HepG2 (cell line): ENCODE data around the gene CDK1. TPM values are rescaled to one million over a fixed set of nuclear protein-coding genes. Genes with fewer than 3 reads are reported as not detected.

Experiments
- CHD2 ChIP-seq: IDR thresholded peaks from 2 replicates; pipeline ENCODE4 v1.6.1; 2011; ENCODE audit warnings: low read depth, low read length, improper control_type of control experiment
- NR2C2 ChIP-seq: sonication (generic); formaldehyde crosslinking; IDR thresholded peaks from 2 replicates; pipeline ENCODE4 v1.4.0; 2020; ENCODE audit warnings: missing genetic modification reagents, mild to moderate bottlenecking, moderate library complexity, borderline replicate concordance
- RBM22 ChIP-seq: fragments of 200-400 bp; formaldehyde crosslinking; optimal IDR thresholded peaks from 2 replicates; pipeline ENCODE3; 2017; ENCODE audit warnings: mild to moderate bottlenecking, low read length, moderate library complexity
- REXO4 ChIP-seq: sonication (generic); formaldehyde crosslinking; IDR thresholded peaks from 2 replicates; pipeline ENCODE4 v1.8.0; 2022; ENCODE audit warnings: missing genetic modification reagents, mild to moderate bottlenecking, borderline replicate concordance
- SMARCE1 ChIP-seq: fragments of 450-650 bp; IDR thresholded peaks from 2 replicates; pipeline ENCODE4 v1.6.1; 2017; ENCODE audit warnings: borderline replicate concordance
- SRSF9 ChIP-seq: fragments of 200-400 bp; formaldehyde crosslinking; IDR thresholded peaks from 2 replicates; pipeline ENCODE4 v1.6.1; 2018; ENCODE audit warnings: borderline replicate concordance, mild to moderate bottlenecking, low read depth, low read length; ENCODE audit not compliant: insufficient read depth, poor library complexity, severe bottlenecking
- TMF1 ChIP-seq: sonication (generic); formaldehyde crosslinking; IDR thresholded peaks from 2 replicates; pipeline ENCODE4 v1.8.1; 2022; ENCODE audit warnings: low read depth, missing genetic modification reagents
- U2AF1 ChIP-seq: fragments of 200-400 bp; formaldehyde crosslinking; optimal IDR thresholded peaks from 2 replicates; pipeline ENCODE3; 2017; ENCODE audit warnings: mild to moderate bottlenecking, low read depth, low read length
- YEATS4 ChIP-seq: sonication (generic); formaldehyde crosslinking; IDR thresholded peaks from 2 replicates; pipeline ENCODE4 v1.4.0; 2020; ENCODE audit warnings: missing genetic modification reagents, borderline replicate concordance
- ZNF253 ChIP-seq: sonication (generic); formaldehyde crosslinking; IDR thresholded peaks from 2 replicates; pipeline ENCODE4 v1.8.0; 2022; ENCODE audit warnings: mild to moderate bottlenecking, missing genetic modification reagents, borderline replicate concordance
- ZNF260 ChIP-seq: sonication (generic); formaldehyde crosslinking; IDR thresholded peaks from 2 replicates; pipeline ENCODE4 v1.4.0; 2020; ENCODE audit warnings: missing genetic modification reagents, low read depth, mild to moderate bottlenecking, borderline replicate concordance
- polyA plus RNA-seq, 8 experiments: library from polyadenylated mRNA; depleted of rRNA in 3 of 8; stranded (reverse) in 7 of 8; unstranded in 1 of 8; fragments of >200 nt; fragmentation: Illumina TruSeq in 4 of 8; extraction: Trizol in 4 of 8; gene quantifications; 2 replicates each; pipeline versions ENCODE4 v1.2.1 to v1.2.3, GENCODE V29; 2011 to 2016; ENCODE audit warnings: low read depth in 4 of 8, missing spikeins in 1 of 8, mixed read lengths in 1 of 8; ENCODE audit not compliant: insufficient read depth in 1 of 8
- total RNA-seq, 5 experiments: library from RNA; depleted of rRNA; stranded (reverse); fragments of >200 nt; fragmentation: Illumina TruSeq; extraction: Trizol; gene quantifications; 2 replicates each; pipeline ENCODE4 v1.2.3, GENCODE V29; 2016; ENCODE audit warnings: low read depth in 1 of 5
- TF ChIP-seq, protein P1 (sequence below): sonication (generic); formaldehyde crosslinking; IDR thresholded peaks from 2 replicates; pipeline ENCODE4 v1.4.0; 2020; ENCODE audit warnings: missing genetic modification reagents
- TF ChIP-seq, protein P2 (sequence below): IDR thresholded peaks from 2 replicates; pipeline ENCODE4 v1.6.1; 2012; ENCODE audit warnings: low read length, improper control_type of control experiment
- TF ChIP-seq, protein P3 (sequence below): sonication (generic); formaldehyde crosslinking; IDR thresholded peaks from 2 replicates; pipeline ENCODE4 v1.8.0; 2022; ENCODE audit warnings: missing genetic modification reagents, mild to moderate bottlenecking, moderate library complexity, borderline replicate concordance
- TF ChIP-seq, protein P4 (sequence below): sonication (generic); formaldehyde crosslinking; IDR thresholded peaks from 2 replicates; pipeline ENCODE4 v1.4.0; 2020; ENCODE audit warnings: missing genetic modification reagents

The CDK1 gene
- total and polyA plus RNA-seq, 2 of the 13 experiments (the other 11 are each of a cell fraction or from before 2014, with no cell fraction given): 42.6 to 132 TPM

DNA sequence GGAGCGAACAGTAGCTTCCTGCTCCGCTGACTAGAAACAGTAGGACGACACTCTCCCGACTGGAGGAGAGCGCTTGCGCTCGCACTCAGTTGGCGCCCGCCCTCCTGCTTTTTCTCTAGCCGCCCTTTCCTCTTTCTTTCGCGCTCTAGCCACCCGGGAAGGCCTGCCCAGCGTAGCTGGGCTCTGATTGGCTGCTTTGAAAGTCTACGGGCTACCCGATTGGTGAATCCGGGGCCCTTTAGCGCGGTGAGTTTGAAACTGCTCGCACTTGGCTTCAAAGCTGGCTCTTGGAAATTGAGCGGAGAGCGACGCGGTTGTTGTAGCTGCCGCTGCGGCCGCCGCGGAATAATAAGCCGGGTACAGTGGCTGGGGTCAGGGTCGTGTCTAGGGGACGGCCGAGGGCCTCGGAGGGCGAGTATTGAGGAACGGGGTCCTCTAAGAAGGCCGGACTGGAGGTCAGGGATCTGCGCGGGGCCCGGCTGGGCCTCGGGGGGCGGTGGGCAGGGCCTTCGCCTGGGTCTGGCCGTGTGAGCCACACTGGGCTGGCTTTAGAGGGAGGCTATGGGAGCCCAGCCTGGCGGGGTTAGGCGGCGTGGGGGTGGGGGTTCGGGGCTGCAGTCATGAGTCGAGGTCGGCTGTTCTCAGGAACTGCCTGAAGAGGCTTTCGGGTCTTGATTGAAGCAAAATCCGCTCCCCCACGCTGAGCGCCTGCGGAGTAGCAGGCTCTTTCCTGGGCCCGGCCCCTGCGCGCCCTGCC is at the start of gene CDK1 (continued):
- TF ChIP-seq, protein P1, sequence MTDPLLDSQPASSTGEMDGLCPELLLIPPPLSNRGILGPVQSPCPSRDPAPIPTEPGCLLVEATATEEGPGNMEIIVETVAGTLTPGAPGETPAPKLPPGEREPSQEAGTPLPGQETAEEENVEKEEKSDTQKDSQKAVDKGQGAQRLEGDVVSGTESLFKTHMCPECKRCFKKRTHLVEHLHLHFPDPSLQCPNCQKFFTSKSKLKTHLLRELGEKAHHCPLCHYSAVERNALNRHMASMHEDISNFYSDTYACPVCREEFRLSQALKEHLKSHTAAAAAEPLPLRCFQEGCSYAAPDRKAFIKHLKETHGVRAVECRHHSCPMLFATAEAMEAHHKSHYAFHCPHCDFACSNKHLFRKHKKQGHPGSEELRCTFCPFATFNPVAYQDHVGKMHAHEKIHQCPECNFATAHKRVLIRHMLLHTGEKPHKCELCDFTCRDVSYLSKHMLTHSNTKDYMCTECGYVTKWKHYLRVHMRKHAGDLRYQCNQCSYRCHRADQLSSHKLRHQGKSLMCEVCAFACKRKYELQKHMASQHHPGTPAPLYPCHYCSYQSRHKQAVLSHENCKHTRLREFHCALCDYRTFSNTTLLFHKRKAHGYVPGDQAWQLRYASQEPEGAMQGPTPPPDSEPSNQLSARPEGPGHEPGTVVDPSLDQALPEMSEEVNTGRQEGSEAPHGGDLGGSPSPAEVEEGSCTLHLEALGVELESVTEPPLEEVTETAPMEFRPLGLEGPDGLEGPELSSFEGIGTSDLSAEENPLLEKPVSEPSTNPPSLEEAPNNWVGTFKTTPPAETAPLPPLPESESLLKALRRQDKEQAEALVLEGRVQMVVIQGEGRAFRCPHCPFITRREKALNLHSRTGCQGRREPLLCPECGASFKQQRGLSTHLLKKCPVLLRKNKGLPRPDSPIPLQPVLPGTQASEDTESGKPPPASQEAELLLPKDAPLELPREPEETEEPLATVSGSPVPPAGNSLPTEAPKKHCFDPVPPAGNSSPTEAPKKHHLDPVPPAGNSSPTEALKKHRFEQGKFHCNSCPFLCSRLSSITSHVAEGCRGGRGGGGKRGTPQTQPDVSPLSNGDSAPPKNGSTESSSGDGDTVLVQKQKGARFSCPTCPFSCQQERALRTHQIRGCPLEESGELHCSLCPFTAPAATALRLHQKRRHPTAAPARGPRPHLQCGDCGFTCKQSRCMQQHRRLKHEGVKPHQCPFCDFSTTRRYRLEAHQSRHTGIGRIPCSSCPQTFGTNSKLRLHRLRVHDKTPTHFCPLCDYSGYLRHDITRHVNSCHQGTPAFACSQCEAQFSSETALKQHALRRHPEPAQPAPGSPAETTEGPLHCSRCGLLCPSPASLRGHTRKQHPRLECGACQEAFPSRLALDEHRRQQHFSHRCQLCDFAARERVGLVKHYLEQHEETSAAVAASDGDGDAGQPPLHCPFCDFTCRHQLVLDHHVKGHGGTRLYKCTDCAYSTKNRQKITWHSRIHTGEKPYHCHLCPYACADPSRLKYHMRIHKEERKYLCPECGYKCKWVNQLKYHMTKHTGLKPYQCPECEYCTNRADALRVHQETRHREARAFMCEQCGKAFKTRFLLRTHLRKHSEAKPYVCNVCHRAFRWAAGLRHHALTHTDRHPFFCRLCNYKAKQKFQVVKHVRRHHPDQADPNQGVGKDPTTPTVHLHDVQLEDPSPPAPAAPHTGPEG: peak; percentile 100
- TF ChIP-seq, protein P2, sequence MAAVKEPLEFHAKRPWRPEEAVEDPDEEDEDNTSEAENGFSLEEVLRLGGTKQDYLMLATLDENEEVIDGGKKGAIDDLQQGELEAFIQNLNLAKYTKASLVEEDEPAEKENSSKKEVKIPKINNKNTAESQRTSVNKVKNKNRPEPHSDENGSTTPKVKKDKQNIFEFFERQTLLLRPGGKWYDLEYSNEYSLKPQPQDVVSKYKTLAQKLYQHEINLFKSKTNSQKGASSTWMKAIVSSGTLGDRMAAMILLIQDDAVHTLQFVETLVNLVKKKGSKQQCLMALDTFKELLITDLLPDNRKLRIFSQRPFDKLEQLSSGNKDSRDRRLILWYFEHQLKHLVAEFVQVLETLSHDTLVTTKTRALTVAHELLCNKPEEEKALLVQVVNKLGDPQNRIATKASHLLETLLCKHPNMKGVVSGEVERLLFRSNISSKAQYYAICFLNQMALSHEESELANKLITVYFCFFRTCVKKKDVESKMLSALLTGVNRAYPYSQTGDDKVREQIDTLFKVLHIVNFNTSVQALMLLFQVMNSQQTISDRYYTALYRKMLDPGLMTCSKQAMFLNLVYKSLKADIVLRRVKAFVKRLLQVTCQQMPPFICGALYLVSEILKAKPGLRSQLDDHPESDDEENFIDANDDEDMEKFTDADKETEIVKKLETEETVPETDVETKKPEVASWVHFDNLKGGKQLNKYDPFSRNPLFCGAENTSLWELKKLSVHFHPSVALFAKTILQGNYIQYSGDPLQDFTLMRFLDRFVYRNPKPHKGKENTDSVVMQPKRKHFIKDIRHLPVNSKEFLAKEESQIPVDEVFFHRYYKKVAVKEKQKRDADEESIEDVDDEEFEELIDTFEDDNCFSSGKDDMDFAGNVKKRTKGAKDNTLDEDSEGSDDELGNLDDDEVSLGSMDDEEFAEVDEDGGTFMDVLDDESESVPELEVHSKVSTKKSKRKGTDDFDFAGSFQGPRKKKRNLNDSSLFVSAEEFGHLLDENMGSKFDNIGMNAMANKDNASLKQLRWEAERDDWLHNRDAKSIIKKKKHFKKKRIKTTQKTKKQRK: no peak
- TF ChIP-seq, protein P3, sequence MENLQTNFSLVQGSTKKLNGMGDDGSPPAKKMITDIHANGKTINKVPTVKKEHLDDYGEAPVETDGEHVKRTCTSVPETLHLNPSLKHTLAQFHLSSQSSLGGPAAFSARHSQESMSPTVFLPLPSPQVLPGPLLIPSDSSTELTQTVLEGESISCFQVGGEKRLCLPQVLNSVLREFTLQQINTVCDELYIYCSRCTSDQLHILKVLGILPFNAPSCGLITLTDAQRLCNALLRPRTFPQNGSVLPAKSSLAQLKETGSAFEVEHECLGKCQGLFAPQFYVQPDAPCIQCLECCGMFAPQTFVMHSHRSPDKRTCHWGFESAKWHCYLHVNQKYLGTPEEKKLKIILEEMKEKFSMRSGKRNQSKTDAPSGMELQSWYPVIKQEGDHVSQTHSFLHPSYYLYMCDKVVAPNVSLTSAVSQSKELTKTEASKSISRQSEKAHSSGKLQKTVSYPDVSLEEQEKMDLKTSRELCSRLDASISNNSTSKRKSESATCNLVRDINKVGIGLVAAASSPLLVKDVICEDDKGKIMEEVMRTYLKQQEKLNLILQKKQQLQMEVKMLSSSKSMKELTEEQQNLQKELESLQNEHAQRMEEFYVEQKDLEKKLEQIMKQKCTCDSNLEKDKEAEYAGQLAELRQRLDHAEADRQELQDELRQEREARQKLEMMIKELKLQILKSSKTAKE (CRISPR knock-in tag): no peak
- no peak for TF ChIP-seq RBM22
- TF ChIP-seq U2AF1: no peak
- TF ChIP-seq NR2C2 (CRISPR knock-in tag): 0 out of 2 replicates have a peak, but pooled peaks have one; percentile 21
- TF ChIP-seq YEATS4: peak; percentile 65; the same call in 1 of the 2 replicates
- peak; percentile 88; the same call in 1 of the 2 replicates for TF ChIP-seq ZNF253 (CRISPR knock-in tag)
- TF ChIP-seq ZNF260 (CRISPR knock-in tag): no peak
- no peak for TF ChIP-seq SMARCE1
- TF ChIP-seq SRSF9: no peak
- TF ChIP-seq, protein P4, sequence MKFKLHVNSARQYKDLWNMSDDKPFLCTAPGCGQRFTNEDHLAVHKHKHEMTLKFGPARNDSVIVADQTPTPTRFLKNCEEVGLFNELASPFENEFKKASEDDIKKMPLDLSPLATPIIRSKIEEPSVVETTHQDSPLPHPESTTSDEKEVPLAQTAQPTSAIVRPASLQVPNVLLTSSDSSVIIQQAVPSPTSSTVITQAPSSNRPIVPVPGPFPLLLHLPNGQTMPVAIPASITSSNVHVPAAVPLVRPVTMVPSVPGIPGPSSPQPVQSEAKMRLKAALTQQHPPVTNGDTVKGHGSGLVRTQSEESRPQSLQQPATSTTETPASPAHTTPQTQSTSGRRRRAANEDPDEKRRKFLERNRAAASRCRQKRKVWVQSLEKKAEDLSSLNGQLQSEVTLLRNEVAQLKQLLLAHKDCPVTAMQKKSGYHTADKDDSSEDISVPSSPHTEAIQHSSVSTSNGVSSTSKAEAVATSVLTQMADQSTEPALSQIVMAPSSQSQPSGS: no peak; the same call in 1 of the 2 replicates
- TF ChIP-seq TMF1 (CRISPR knock-in tag): peak; percentile 81; the same call in 1 of the 2 replicates
- TF ChIP-seq REXO4 (CRISPR knock-in tag): peak; percentile 91; the same call in 1 of the 2 replicates
- TF ChIP-seq CHD2: no peak
